Activated CD4-positive, alpha-beta memory T cell treated with anti-CD3 and anti-CD28 coated beads for 36 hours (primary cell): ENCODE results near the gene ATP13A3. TPM values are rescaled to one million over a fixed set of nuclear protein-coding genes. Genes with fewer than 3 reads are reported as not detected.
A peak's percentile ranks its signal among the peaks of the same experiment; 100 is the strongest.

Experiments
- CTCF ChIA-PET: fragments of 350-600 bp; sonication (Branson Sonifier 250); formaldehyde crosslinking; loops from one replicate; lab custom pipeline; 2021; ENCODE audit warnings: antibody characterized with exemption, inconsistent platforms; lab: Charles Lee
- POLR2A ChIA-PET: fragments of 350-600 bp; sonication (Branson Sonifier 250); formaldehyde crosslinking; loops from one replicate; lab custom pipeline; 2021; ENCODE audit warnings: antibody characterized with exemption; lab: Charles Lee
- DNase-seq: peaks from one replicate; pipeline ENCODE4 v3.0.0-alpha.2; 2020
- H3K27ac Mint-ChIP-seq: one replicate; pipeline ENCODE4 v1.8.0; 2021; ENCODE audit warnings: mixed read lengths
- H3K27me3 Mint-ChIP-seq: one replicate; pipeline ENCODE4 v1.8.0; 2021; ENCODE audit warnings: mixed read lengths
- H3K36me3 Mint-ChIP-seq: one replicate; pipeline ENCODE4 v1.8.0; 2021; ENCODE audit warnings: mixed read lengths
- H3K4me1 Mint-ChIP-seq: one replicate; pipeline ENCODE4 v1.8.0; 2021; ENCODE audit warnings: low read depth, mixed read lengths
- H3K4me3 Mint-ChIP-seq: one replicate; pipeline ENCODE4 v1.8.0; 2021; ENCODE audit warnings: mild to moderate bottlenecking, mixed read lengths
- H3K9me3 Mint-ChIP-seq: one replicate; pipeline ENCODE4 v1.8.0; 2021; ENCODE audit warnings: mixed read lengths
- intact Hi-C: fragments of 100-400 bp; cut with micrococcal nuclease; formaldehyde crosslinking; loops from one replicate; pipeline ENCODE4 v1.15.1; 2023
- total RNA-seq, 2 experiments: library from RNA; stranded (reverse); gene quantifications; one replicate each; pipeline ENCODE4 v1.2.3, GENCODE V29; 2021

The ATP13A3 gene
- total RNA-seq, 2 experiments from 2014 or later, result 136 to 145 TPM

GRCh38 chr3:194472290-194472920 lies 14.4 kb downstream of the ATP13A3 start:
- intact Hi-C loops, result loop anchor here (1.0 kb wide), 2 partner anchors 101 to 122 kb away; no protein-coding TSS in a partner anchor
- POLR2A ChIA-PET, result interaction anchor here (1.4 kb wide), 1 partner anchor 14 kb away, joined by 3 read pairs; no protein-coding TSS in a partner anchor
- no peaks in the 10 kb centered on the region for H3K27me3 Mint-ChIP-seq
- H3K36me3 Mint-ChIP-seq, result no peaks in the 10 kb centered on the region
- H3K4me1 Mint-ChIP-seq, result peaks cover 23% of the 10 kb centered on the region
- H3K4me3 Mint-ChIP-seq, result no peak overlapping the region
- no peak overlapping the region for H3K27ac Mint-ChIP-seq
- no peaks in the 10 kb centered on the region for H3K9me3 Mint-ChIP-seq
- DNase-seq, result no peak
- CTCF ChIA-PET, result interaction anchor here (0.5 to 7.6 kb wide), 31 partner anchors 8 to 201 kb away, joined by 3 to 113 read pairs (median 5); partner anchors contain the start of gene TMEM44

- intact Hi-C loops, result loop anchor here (1.0 kb wide), 2 partner anchors 101 to 122 kb away; no protein-coding TSS in a partner anchor
- DNase-seq, result no peak
- no peaks in the 10 kb centered on the region for H3K27me3 Mint-ChIP-seq
- ChIA-PET CTCF (interaction anchor here (0.5 to 7.6 kb wide), 31 partner anchors 9 to 201 kb away, joined by 3 to 113 read pairs (median 5); partner anchors contain the start of gene TMEM44), POLR2A (interaction anchor here (0.6 to 1.4 kb wide), 2 partner anchors 14 to 23 kb away, joined by 3 read pairs; no protein-coding TSS in a partner anchor)
- H3K27ac Mint-ChIP-seq, result no peak overlapping the region
- no peaks in the 10 kb centered on the region for H3K36me3 Mint-ChIP-seq
- H3K4me3 Mint-ChIP-seq, result no peak overlapping the region
- H3K4me1 Mint-ChIP-seq, result peaks cover 25% of the 10 kb centered on the region
- no peaks in the 10 kb centered on the region for H3K9me3 Mint-ChIP-seq
Observed at GRCh38 chr3:194471863-194472262, 14.9 kb downstream of the ATP13A3 start.

GRCh38 chr3:194470615-194471014 lies 16.2 kb downstream of the ATP13A3 start:
- DNase-seq, result no peak
- no peaks in the 10 kb centered on the region for H3K27me3 Mint-ChIP-seq
- intact Hi-C loops, result no loop called here
- H3K27ac Mint-ChIP-seq, result no peak overlapping the region
- H3K36me3 Mint-ChIP-seq, result no peaks in the 10 kb centered on the region
- H3K9me3 Mint-ChIP-seq, result no peaks in the 10 kb centered on the region
- no peak overlapping the region for H3K4me3 Mint-ChIP-seq
- ChIA-PET POLR2A (no interaction called here), CTCF (interaction anchor here (0.6 to 7.6 kb wide), 4 partner anchors 14 to 124 kb away, joined by 3 to 113 read pairs (median 67); no protein-coding TSS in a partner anchor)
- peaks cover 34% of the 10 kb centered on the region for H3K4me1 Mint-ChIP-seq

DNA sequence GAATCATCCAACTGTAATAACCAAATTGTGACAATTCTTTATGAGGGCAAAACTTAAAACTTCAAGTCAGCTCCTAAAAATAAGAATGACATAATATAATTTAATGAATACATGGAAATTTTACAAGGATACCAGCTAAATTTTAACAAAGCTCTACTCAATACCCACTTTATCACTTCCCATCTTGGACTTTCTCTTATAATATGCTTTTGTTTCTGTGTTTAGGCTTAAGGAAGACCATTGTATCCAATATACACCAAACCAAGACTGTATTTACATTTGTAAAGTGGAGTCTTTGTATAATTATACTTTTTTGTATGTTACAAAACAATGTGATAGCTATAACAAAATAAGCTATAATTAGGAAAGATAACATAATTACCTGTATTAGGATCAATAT lies 16.8 kb downstream of the ATP13A3 start:
- no peak overlapping the region for H3K27ac Mint-ChIP-seq
- H3K4me1 Mint-ChIP-seq, result peaks cover 41% of the 10 kb centered on the region
- no peaks in the 10 kb centered on the region for H3K27me3 Mint-ChIP-seq
- intact Hi-C loops, result no loop called here
- no peaks in the 10 kb centered on the region for H3K9me3 Mint-ChIP-seq
- H3K36me3 Mint-ChIP-seq, result peaks cover 2% of the 10 kb centered on the region
- POLR2A ChIA-PET, result no interaction called here
- no peak overlapping the region for H3K4me3 Mint-ChIP-seq
- DNase-seq, result no peak
- CTCF ChIA-PET, result interaction anchor here (0.6 to 7.6 kb wide), 5 partner anchors 15 to 125 kb away, joined by 3 to 113 read pairs (median 37); no protein-coding TSS in a partner anchor

DNA sequence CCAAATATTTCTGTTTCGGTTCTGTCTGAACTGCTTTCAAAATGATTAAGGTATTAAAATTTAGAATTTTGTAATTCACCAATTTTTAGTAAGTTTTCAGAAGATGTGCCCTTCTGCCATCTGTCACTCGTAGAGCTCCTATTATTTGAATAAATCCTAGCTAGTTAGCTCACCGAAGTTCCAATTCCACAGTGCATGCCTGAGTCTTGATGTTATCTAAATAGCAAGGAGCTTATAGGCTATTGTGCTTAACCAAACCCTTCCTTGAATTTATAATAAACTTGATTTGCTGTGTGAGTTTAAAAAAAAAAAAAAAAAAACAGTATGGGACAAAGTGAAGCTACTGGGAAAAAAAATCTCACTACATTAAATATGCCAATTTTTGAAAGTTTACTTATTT lies 18.7 kb downstream of the ATP13A3 start:
- ChIA-PET POLR2A (interaction anchor here (1.2 kb wide), 1 partner anchor 18 kb away, joined by 3 read pairs; no protein-coding TSS in a partner anchor), CTCF (interaction anchor here (1.7 to 3.7 kb wide), 2 partner anchors 18 to 126 kb away, joined by 7 to 11 read pairs; no protein-coding TSS in a partner anchor)
- intact Hi-C loops, result no loop called here
- DNase-seq, result no peak
- Mint-ChIP-seq H3K4me3 (no peak overlapping the region), H3K27me3 (no peaks in the 10 kb centered on the region), H3K9me3 (no peaks in the 10 kb centered on the region), H3K4me1 (peaks cover 44% of the 10 kb centered on the region), H3K36me3 (peaks cover 2% of the 10 kb centered on the region), H3K27ac (no peak overlapping the region)

DNA sequence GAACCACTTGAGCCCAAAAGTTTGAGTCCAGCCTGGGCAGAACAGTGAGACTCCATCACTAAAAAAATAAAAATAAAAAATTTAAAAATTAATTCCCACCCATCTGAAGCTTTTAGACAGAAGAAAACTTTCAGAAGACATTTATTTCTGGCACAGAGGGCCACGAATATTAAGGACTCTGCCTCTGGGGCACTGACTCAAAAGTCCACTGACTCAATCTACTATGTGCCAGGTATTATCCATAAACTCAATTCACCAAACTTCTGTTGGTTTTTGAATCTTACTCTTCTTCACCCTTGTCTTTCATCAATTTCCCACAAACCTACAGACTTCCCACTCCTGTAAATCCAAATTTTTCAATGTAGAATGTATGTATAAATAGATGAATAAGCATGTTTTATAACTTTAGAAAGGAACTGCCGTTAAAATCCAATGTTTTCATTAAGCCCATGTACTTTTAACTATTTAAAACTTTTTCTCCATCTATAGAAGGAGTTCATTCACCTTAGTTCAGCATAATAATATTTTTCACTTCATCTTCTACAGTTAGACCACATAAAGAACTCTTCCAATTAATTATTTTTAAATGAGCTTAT lies 19.9 kb downstream of the ATP13A3 start:
- intact Hi-C loops, result loop anchor here (1.0 kb wide), 1 partner anchor 17 kb away; no protein-coding TSS in a partner anchor
- peak overlapping the region; percentile 2 for H3K27ac Mint-ChIP-seq
- no peaks in the 10 kb centered on the region for H3K9me3 Mint-ChIP-seq
- DNase-seq, result no peak
- CTCF ChIA-PET, result interaction anchor here (0.6 to 3.7 kb wide), 7 partner anchors 17 to 146 kb away, joined by 3 to 11 read pairs (median 3); no protein-coding TSS in a partner anchor
- H3K27me3 Mint-ChIP-seq, result no peaks in the 10 kb centered on the region
- no peak overlapping the region for H3K4me3 Mint-ChIP-seq
- peaks cover 36% of the 10 kb centered on the region for H3K4me1 Mint-ChIP-seq
- peaks cover 4% of the 10 kb centered on the region for H3K36me3 Mint-ChIP-seq
- POLR2A ChIA-PET, result interaction anchor here (1.2 to 1.3 kb wide), 2 partner anchors 17 to 19 kb away, joined by 3 read pairs; no protein-coding TSS in a partner anchor

- Mint-ChIP-seq H3K27me3 (no peaks in the 10 kb centered on the region), H3K9me3 (no peaks in the 10 kb centered on the region), H3K4me1 (peaks cover 32% of the 10 kb centered on the region), H3K27ac (peak overlapping the region; percentile 69), H3K36me3 (peaks cover 4% of the 10 kb centered on the region), H3K4me3 (peak overlapping the region; percentile 4)
- intact Hi-C loops, result loop anchor here (1.0 kb wide), 1 partner anchor 18 kb away; no protein-coding TSS in a partner anchor
- ChIA-PET POLR2A (interaction anchor here (1.3 kb wide), 1 partner anchor 18 kb away, joined by 3 read pairs; no protein-coding TSS in a partner anchor), CTCF (interaction anchor here (0.6 to 3.7 kb wide), 5 partner anchors 19 to 147 kb away, joined by 3 to 11 read pairs (median 3); no protein-coding TSS in a partner anchor)
- DNase-seq, result no peak
Observed at GRCh38 chr3:194465920-194466570, 20.8 kb downstream of the ATP13A3 start.

- no peak overlapping the region for H3K4me3 Mint-ChIP-seq
- ChIA-PET POLR2A (no interaction called here), CTCF (interaction anchor here (2.3 to 3.7 kb wide), 2 partner anchors 21 to 108 kb away, joined by 7 to 11 read pairs; no protein-coding TSS in a partner anchor)
- peak overlapping the region; percentile 56 for H3K27ac Mint-ChIP-seq
- intact Hi-C loops, result no loop called here
- H3K9me3 Mint-ChIP-seq, result no peaks in the 10 kb centered on the region
- H3K4me1 Mint-ChIP-seq, result peaks cover 29% of the 10 kb centered on the region
- DNase-seq, result no peak
- H3K36me3 Mint-ChIP-seq, result peaks cover 8% of the 10 kb centered on the region
- H3K27me3 Mint-ChIP-seq, result no peaks in the 10 kb centered on the region
Observed at GRCh38 chr3:194465246-194465645, 21.6 kb downstream of the ATP13A3 start.

- Mint-ChIP-seq H3K27ac (peak overlapping the region; percentile 56), H3K4me3 (no peak overlapping the region)
- CTCF ChIA-PET, result interaction anchor here (3.7 kb wide), 1 partner anchor 21 kb away, joined by 11 read pairs; no protein-coding TSS in a partner anchor
Observed at GRCh38 chr3:194464692-194465091, 22.1 kb downstream of the ATP13A3 start.

DNA sequence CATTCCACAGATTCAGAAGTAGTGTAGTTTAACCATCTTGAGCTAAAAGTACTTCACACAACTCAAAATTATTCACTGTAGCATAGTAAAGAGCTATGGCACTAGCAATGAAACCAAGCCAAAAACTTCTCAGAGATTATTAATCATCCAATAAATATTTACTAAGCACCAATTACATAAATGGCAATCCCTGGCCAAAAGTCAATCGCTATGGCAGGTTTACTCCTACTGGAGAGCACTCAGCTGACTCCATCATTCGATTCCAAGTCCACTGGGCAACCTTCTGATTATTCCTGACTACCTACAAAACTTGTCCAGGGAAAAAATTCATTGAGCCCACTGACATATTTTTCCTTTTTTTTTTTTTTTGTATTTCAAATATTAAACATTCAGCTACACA lies 23.9 kb downstream of the ATP13A3 start:
- no peaks in the 10 kb centered on the region for H3K9me3 Mint-ChIP-seq
- no peak overlapping the region for H3K4me3 Mint-ChIP-seq
- no peak for DNase-seq
- POLR2A ChIA-PET, result no interaction called here
- H3K4me1 Mint-ChIP-seq, result peaks cover 25% of the 10 kb centered on the region
- no peak overlapping the region for H3K27ac Mint-ChIP-seq
- CTCF ChIA-PET, result interaction anchor here (1.0 to 1.9 kb wide), 3 partner anchors 9 to 131 kb away, joined by 3 to 6 read pairs (median 4); no protein-coding TSS in a partner anchor
- intact Hi-C loops, result no loop called here
- no peaks in the 10 kb centered on the region for H3K27me3 Mint-ChIP-seq
- peaks cover 17% of the 10 kb centered on the region for H3K36me3 Mint-ChIP-seq

More at GRCh38 chr3:194464692-194465091, 22.1 kb downstream of the ATP13A3 start:
- peaks cover 29% of the 10 kb centered on the region for H3K4me1 Mint-ChIP-seq
- H3K36me3 Mint-ChIP-seq, result peaks cover 11% of the 10 kb centered on the region
- no peak for DNase-seq
- H3K27me3 Mint-ChIP-seq, result no peaks in the 10 kb centered on the region
- POLR2A ChIA-PET, result no interaction called here
- intact Hi-C loops, result no loop called here
- H3K9me3 Mint-ChIP-seq, result no peaks in the 10 kb centered on the region

DNA sequence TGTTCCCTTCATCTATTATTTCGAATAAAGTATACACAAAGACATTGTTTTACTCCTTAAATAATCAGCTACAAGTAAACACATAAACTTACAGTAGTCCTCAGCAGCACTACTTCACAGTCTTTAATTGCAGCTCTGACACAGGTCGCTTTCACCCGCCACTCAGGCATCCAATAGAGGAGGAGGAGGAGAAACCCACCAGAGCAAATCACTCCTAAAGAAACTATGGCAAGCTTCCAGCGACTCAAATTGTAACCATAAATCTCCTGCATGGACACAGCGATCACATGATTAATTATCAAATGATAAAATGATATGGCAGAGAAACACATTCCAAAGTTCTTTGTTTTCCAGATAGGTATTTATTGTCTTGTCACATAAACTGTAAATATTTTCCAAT lies 26.2 kb downstream of the ATP13A3 start:
- H3K36me3 Mint-ChIP-seq, result peaks cover 20% of the 10 kb centered on the region
- H3K9me3 Mint-ChIP-seq, result no peaks in the 10 kb centered on the region
- no peak for DNase-seq
- H3K4me1 Mint-ChIP-seq, result peaks cover 13% of the 10 kb centered on the region
- CTCF ChIA-PET, result no interaction called here
- H3K27ac Mint-ChIP-seq, result no peak overlapping the region
- no peak overlapping the region for H3K4me3 Mint-ChIP-seq
- POLR2A ChIA-PET, result no interaction called here
- intact Hi-C loops, result no loop called here
- H3K27me3 Mint-ChIP-seq, result no peaks in the 10 kb centered on the region
